GM12878 (cell line): ENCODE results near the gene DTX1. TPM values are rescaled to one million over a fixed set of nuclear protein-coding genes. Genes with fewer than 3 reads are reported as not detected.

Source experiments
- ATAC-seq: fragments of 200-7000 bp; cut with Tn5 transposase; 3 replicates; pipeline ENCODE4 v1.9.1; 2020; ENCODE audit warnings: mild to moderate bottlenecking, moderate library complexity
- Bru-seq: library from RNA; stranded (reverse); fragments of 400-500 nt; gene quantifications from one replicate; lab custom pipeline; 2021; lab: Mats Ljungman, UMichigan
- BruChase-seq, 2 experiments: library from RNA; stranded (reverse); fragments of 400-500 nt; gene quantifications; one replicate each; lab custom pipeline; 2021; lab: Mats Ljungman, UMichigan
- BruUV-seq: library from RNA; stranded (reverse); fragments of 400-500 nt; replicated peaks from 2 replicates; lab custom pipeline; 2021; lab: Mats Ljungman, UMichigan
- CTCF ChIA-PET: fragments of 300-600 bp; sonication (Branson Sonifier 250); formaldehyde crosslinking; extraction: SDS; loops from one replicate; lab custom pipeline; 2021; ENCODE audit warnings: inconsistent platforms; lab: Yijun Ruan, JAX
- POLR2A ChIA-PET: fragments of 350-600 bp; formaldehyde crosslinking; extraction: SDS; loops from one replicate; lab custom pipeline; 2021; ENCODE audit warnings: inconsistent platforms; lab: Charles Lee
- RAD21 ChIA-PET: fragments of 300-600 bp; sonication (Branson Sonifier 250); formaldehyde crosslinking; loops from one replicate; lab custom pipeline; 2023; ENCODE audit warnings: antibody characterized with exemption; ENCODE audit not compliant: unreplicated experiment; lab: Charles Lee
- SMC1A ChIA-PET: fragments of 300-600 bp; sonication (Branson Sonifier 250); formaldehyde crosslinking; loops from one replicate; lab custom pipeline; 2023; ENCODE audit not compliant: unreplicated experiment, uncharacterized antibody; lab: Charles Lee
- DNase-seq: peaks from one replicate; pipeline ENCODE4 v3.0.0-alpha.2; 2011; ENCODE audit warnings: low read depth, low spot score
- FAIRE-seq: peaks from 3 replicates; lab custom pipeline; 2011; peaks lifted over from hg19 to GRCh38; lab: Jason Lieb, UNC
- H2AFZ ChIP-seq: 2 replicates; pipeline ENCODE4 v1.6.0; 2011; ENCODE audit warnings: low read depth, low read length, control low read depth; ENCODE audit not compliant: control insufficient read depth
- H3K27ac ChIP-seq: 2 replicates; pipeline ENCODE4 v1.5.1; 2011; ENCODE audit warnings: control low read depth; ENCODE audit not compliant: control insufficient read depth, insufficient read depth
- H3K27me3 ChIP-seq, 2 experiments: replicated peaks in 1 of 2; 2 replicates each; pipeline versions ENCODE4 v1.6.0 to v1.6.1; 2011; ENCODE audit warnings: low read length in 1 of 2; ENCODE audit not compliant: control insufficient read depth in 2 of 2, insufficient read depth in 2 of 2
- H3K36me3 ChIP-seq, 2 experiments: 2 replicates each; pipeline ENCODE4 v1.5.1; 2011; ENCODE audit warnings: low read length in 1 of 2; ENCODE audit not compliant: control insufficient read depth in 2 of 2, insufficient read depth in 2 of 2
- H3K4me1 ChIP-seq: 2 replicates; pipeline ENCODE4 v1.6.1; 2011; ENCODE audit warnings: mild to moderate bottlenecking, low read length, moderate library complexity, mixed read lengths; ENCODE audit not compliant: control insufficient read depth, insufficient read depth
- H3K4me2 ChIP-seq: 2 replicates; pipeline ENCODE4 v1.6.0; 2011; ENCODE audit warnings: control low read depth; ENCODE audit not compliant: control insufficient read depth, insufficient read depth
- H3K4me3 ChIP-seq: fragments of 200-600 bp; sonication (generic); 2 replicates; pipeline ENCODE4 v1.5.1; 2016
- H3K79me2 ChIP-seq: 2 replicates; pipeline ENCODE4 v1.6.0; 2011; ENCODE audit warnings: low read length; ENCODE audit not compliant: control insufficient read depth, insufficient read depth
- H3K9ac ChIP-seq: 2 replicates; pipeline ENCODE4 v1.8.0; 2011; ENCODE audit warnings: low read length, control low read depth, mixed read lengths; ENCODE audit not compliant: control insufficient read depth, insufficient read depth
- H3K9me3 ChIP-seq: replicated peaks from 3 replicates; pipeline ENCODE4 v1.5.1; 2011; ENCODE audit warnings: mild to moderate bottlenecking, low read length; ENCODE audit not compliant: control insufficient read depth, insufficient read depth
- H4K20me1 ChIP-seq: 2 replicates; pipeline ENCODE4 v1.6.0; 2011; ENCODE audit not compliant: control insufficient read depth, insufficient read depth
- ASH2L ChIP-seq: fragments of 300-600, 200-600 bp; sonication (generic); IDR thresholded peaks from 2 replicates; pipeline ENCODE4 v1.6.1; 2017; ENCODE audit warnings: low read depth, mild to moderate bottlenecking, borderline replicate concordance
- BHLHE40 ChIP-seq, 2 experiments: fragments of 450-650 bp in 1 of 2; IDR thresholded peaks; 2 replicates each; pipeline ENCODE4 v1.6.1; 2011 to 2017; ENCODE audit warnings: low read depth in 2 of 2, borderline replicate concordance in 1 of 2, improper control_type of control experiment in 1 of 2, low read length in 1 of 2, mild to moderate bottlenecking in 1 of 2
- DPF2 ChIP-seq: fragments of 450-650 bp; IDR thresholded peaks from 2 replicates; pipeline ENCODE4 v1.6.1; 2017; ENCODE audit warnings: mild to moderate bottlenecking
- FOXK2 ChIP-seq: fragments of 450-650 bp; IDR thresholded peaks from 2 replicates; pipeline ENCODE4 v1.6.1; 2017; ENCODE audit warnings: mild to moderate bottlenecking, moderate library complexity
- GATAD2B ChIP-seq: fragments of 450-650 bp; conservative IDR thresholded peaks from 2 replicates; pipeline ENCODE4 v1.6.1; 2017; ENCODE audit warnings: low read depth, mild to moderate bottlenecking, moderate library complexity
- IKZF2 ChIP-seq, 2 experiments: fragments of 450-650 bp; IDR thresholded peaks; 2 replicates each; pipeline ENCODE4 v1.6.1; 2017; ENCODE audit warnings: mild to moderate bottlenecking in 2 of 2, moderate library complexity in 2 of 2
- LARP7 ChIP-seq: fragments of 450-650 bp; IDR thresholded peaks from 2 replicates; pipeline ENCODE4 v1.6.1; 2017; ENCODE audit warnings: mild to moderate bottlenecking
- MEF2B ChIP-seq: fragments of 450-650 bp; IDR thresholded peaks from 2 replicates; pipeline ENCODE4 v1.6.1; 2018; ENCODE audit warnings: mild to moderate bottlenecking, moderate library complexity; ENCODE audit not compliant: partially characterized antibody, poor library complexity, severe bottlenecking
- NR2C1 ChIP-seq: fragments of 450-650 bp; IDR thresholded peaks from 2 replicates; pipeline ENCODE4 v1.6.1; 2017; ENCODE audit warnings: antibody characterized with exemption, mild to moderate bottlenecking, moderate library complexity
- SREBF1 ChIP-seq: IDR thresholded peaks from 2 replicates; pipeline ENCODE4 v1.6.1; 2012; ENCODE audit warnings: mild to moderate bottlenecking, low read length
- TCF7 ChIP-seq: IDR thresholded peaks from 2 replicates; pipeline ENCODE4 v1.6.1; 2014; ENCODE audit warnings: antibody characterized with exemption, borderline replicate concordance
- USF1 ChIP-seq: IDR thresholded peaks from 2 replicates; pipeline ENCODE4 v1.6.1; 2011; ENCODE audit warnings: borderline replicate concordance, low read depth, mild to moderate bottlenecking, moderate library complexity, mixed read lengths, low read length; ENCODE audit not compliant: insufficient read depth; ENCODE audit errors: extremely low read length
- ZNF687 ChIP-seq: fragments of 450-650 bp; IDR thresholded peaks from 2 replicates; pipeline ENCODE4 v1.6.1; 2017; ENCODE audit warnings: mild to moderate bottlenecking, moderate library complexity
- WGBS: methylation state at CpG from one replicate; pipeline ENCODE4 v1.1.6; 2016; ENCODE audit warnings: low lambda C conversion rate; ENCODE audit not compliant: insufficient replicate concordance, insufficient coverage; ENCODE audit errors: missing lambda C conversion rate; 5-methylcytosine and 5-hydroxymethylcytosine counted together
- in situ Hi-C: fragments of 300-500 bp; cut with MboI; formaldehyde crosslinking; loops from 9 replicates; pipeline ENCODE4 v1.14.3; 2018; ENCODE audit warnings: mixed read lengths
- intact Hi-C: fragments of 100-400 bp; cut with micrococcal nuclease; formaldehyde crosslinking; loops from one replicate; pipeline ENCODE4 v1.14.2; 2022; ENCODE audit not compliant: unreplicated experiment
- long read RNA-seq, 2 experiments: library from polyadenylated mRNA; unstranded; transcript quantifications; one replicate each; pipeline ENCODE4 v2.0.0, GENCODE V29; 2019 to 2020
- polyA minus RNA-seq, 3 experiments: library from RNA; depleted of rRNA, polyadenylated mRNA; stranded (reverse); fragments of >200 nt; gene quantifications; 2 replicates each; pipeline ENCODE4 v1.2.3, GENCODE V29; 2011
- polyA plus RNA-seq, 11 experiments: library from polyadenylated mRNA; depleted of rRNA in 4 of 11; unstranded in 6 of 11; stranded (reverse) in 5 of 11; fragments of >200 nt; fragmentation: Nextera tagmentation in 4 of 11; fragmentation: Illumina TruSeq in 1 of 11; extraction: Ambion mirVana in 4 of 11; extraction: Trizol in 1 of 11; gene quantifications; 1 replicate in 1 of 11; 2 replicates in 10 of 11; pipeline versions ENCODE4 v1.2.1 to v1.2.3, GENCODE V29; 2011 to 2016; ENCODE audit warnings: inconsistent platforms in 2 of 11, missing spikeins in 2 of 11, low read depth in 1 of 11
- total RNA-seq, 4 experiments: library from RNA; depleted of rRNA in 3 of 4; stranded (reverse); fragments of >200 nt in 3 of 4; fragmentation: Illumina TruSeq in 1 of 4; extraction: Trizol in 1 of 4; gene quantifications; 2 replicates each; pipeline versions ENCODE4 v1.2.1 to v1.2.3, GENCODE V29; 2013 to 2021

The DTX1 gene
- 57.9 and 66.9 TPM in 2 replicates for total RNA-seq (2013; cell fraction: nucleolus; rRNA removed)
- total RNA-seq (2014; rRNA removed) (0.87 and 0.96 TPM in 2 replicates), total RNA-seq (2014; rRNA removed; fragmentation: Illumina TruSeq; extraction: Trizol) (0.37 and 0.49 TPM in 2 replicates), total RNA-seq (2021) (2.3 and 2.8 TPM in 2 replicates), polyA plus RNA-seq (2011; rRNA removed) (0.62 and 0.83 TPM in 2 replicates), polyA plus RNA-seq (2014; fragmentation: Illumina TruSeq; extraction: Trizol) (0.46 and 1.1 TPM in 2 replicates), polyA plus RNA-seq (2014; fragmentation: Nextera tagmentation; extraction: Ambion mirVana) (under 1 TPM; 0.13 to 0.32 TPM), polyA plus RNA-seq (2014; rRNA removed) (1.2 and 1.3 TPM in 2 replicates), polyA plus RNA-seq (2016; fragmentation: Nextera tagmentation; extraction: Ambion mirVana) (under 1 TPM; 0.09 to 0.33 TPM), polyA minus RNA-seq (2011; rRNA and poly(A)+ RNA removed) (0.88 and 1.3 TPM in 2 replicates), Bru-seq, nascent RNA (percentile 86 among the genes with signal in this experiment), BruChase-seq, experiment 1, labeled RNA remaining after a 6-hour chase (percentile 90 among the genes with signal in this experiment), BruChase-seq, experiment 2, labeled RNA remaining after a 2-hour chase (percentile 79 among the genes with signal in this experiment)
- 5.6 TPM for polyA plus RNA-seq (2011; ENCODE audit: low read depth)
- 1.3 and 1.5 TPM in 2 replicates for polyA plus RNA-seq (2011; cell fraction: cytosol; rRNA removed)
- 2.7 and 3.1 TPM in 2 replicates for polyA plus RNA-seq (2011; cell fraction: nucleus; rRNA removed)
- 10.3 and 12.9 TPM in 2 replicates for polyA plus RNA-seq (2012)
- polyA minus RNA-seq (2011; cell fraction: cytosol; rRNA and poly(A)+ RNA removed) = 0.52 and 1.1 TPM in 2 replicates
- polyA minus RNA-seq (2011; cell fraction: nucleus; rRNA and poly(A)+ RNA removed) = 1.1 TPM in 2 replicates
- long read RNA-seq, experiment 1, partial matches to known transcripts = 2 of 3 reads
- long read RNA-seq, experiment 1, other reads (novel, unspliced or antisense) = 1 of 3 reads
- long read RNA-seq, experiment 2, partial matches to known transcripts = 0 of 4 reads
- long read RNA-seq, experiment 2, other reads (novel, unspliced or antisense) = 4 of 4 reads

- SMC1A ChIA-PET = interaction anchor here (0.9 to 17.0 kb wide), 3 partner anchors 16 to 168 kb away, joined by 3 to 416 read pairs (median 83); no protein-coding TSS in a partner anchor
- Histone ChIP-seq H3K9ac (peak within 1 kb of the TSS; percentile 48; the same call in 1 of the 2 replicates), H3K36me3 (no peaks in the 10 kb centered on the region), H3K27ac (no peak within 1 kb of the TSS), H3K4me2 (peak within 1 kb of the TSS; percentile 42; the same call in 1 of the 2 replicates), H4K20me1 (peaks cover 3% of the 10 kb centered on the region), H3K27me3 (peaks cover 1 to 9% of the 10 kb centered on the region in 2 experiments; a peak in 3 of 4 replicates), H3K4me3 (peak within 1 kb of the TSS; percentile 62), H3K79me2 (peaks cover 8% of the 10 kb centered on the region), H3K4me1 (peaks cover 7% of the 10 kb centered on the region), H2AFZ (no peak within 1 kb of the TSS), H3K9me3 (no peaks in the 10 kb centered on the region)
- in situ Hi-C loops = no loop called here
- BruUV-seq = no TSS peak
- intact Hi-C loops = no loop called here
- peak; percentile 57 for ATAC-seq
- FAIRE-seq = no peak
- POLR2A ChIA-PET = interaction anchor here (1.0 to 2.7 kb wide), 4 partner anchors 13 to 33 kb away, joined by 3 to 16 read pairs (median 4); no protein-coding TSS in a partner anchor
- DNase-seq = no peak
- CTCF ChIA-PET = interaction anchor here (1.0 to 8.8 kb wide), 4 partner anchors 7 to 43 kb away, joined by 3 to 78 read pairs (median 32); no protein-coding TSS in a partner anchor
- WGBS = 1% methylated on average over 34 of the region's 94 CpGs
- RAD21 ChIA-PET = interaction anchor here (0.8 to 1.7 kb wide), 3 partner anchors 27 to 42 kb away, joined by 3 to 9 read pairs (median 4); no protein-coding TSS in a partner anchor
- TF ChIP-seq IKZF2 (IDR thresholded peaks at IDR 0.05) = 0 out of 4 replicates have a peak, but pooled peaks of 1 of the 2 experiments have one; percentile 4
- TF ChIP-seq DPF2 = 0 out of 2 replicates have a peak, but pooled peaks have one; percentile 46
- peak in 1 of 2 experiments; percentile 12; a peak in 1 of 4 replicates for TF ChIP-seq BHLHE40 (IDR thresholded peaks at IDR 0.05; ENCODE audit: borderline replicate concordance in 1 of 2, low read depth in 2 of 2, low read length in 1 of 2)
- no peak for TF ChIP-seq FOXK2
- TF ChIP-seq LARP7 = peak; percentile 77
- TF ChIP-seq TCF7 = no peak
- peak; percentile 63 for TF ChIP-seq MEF2B
- TF ChIP-seq ASH2L = no peak
- peak; percentile 90; the same call in 1 of the 2 replicates for TF ChIP-seq GATAD2B
- peak; percentile 38; the same call in 1 of the 2 replicates for TF ChIP-seq ZNF687
- no peak for TF ChIP-seq NR2C1
- no peak for TF ChIP-seq USF1
- TF ChIP-seq SREBF1 = no peak
Measured at GRCh38 chr12:113056631-113057488, at the start of gene DTX1. Gene DTX1, plus strand, starts transcription at chr12:113056730. Its CDS starts 1,463 bp downstream, at chr12:113058193.
